HG02852 (cell line): ENCODE results near the gene PPEF1.

Experiments
- ATAC-seq: cut with Tn5 transposase; IDR thresholded peaks from one replicate; pipeline ENCODE4 v1.9.1; 2021; ENCODE audit warnings: mild to moderate bottlenecking, moderate library complexity; ENCODE audit not compliant: unreplicated experiment

The PPEF1 gene

DNA sequence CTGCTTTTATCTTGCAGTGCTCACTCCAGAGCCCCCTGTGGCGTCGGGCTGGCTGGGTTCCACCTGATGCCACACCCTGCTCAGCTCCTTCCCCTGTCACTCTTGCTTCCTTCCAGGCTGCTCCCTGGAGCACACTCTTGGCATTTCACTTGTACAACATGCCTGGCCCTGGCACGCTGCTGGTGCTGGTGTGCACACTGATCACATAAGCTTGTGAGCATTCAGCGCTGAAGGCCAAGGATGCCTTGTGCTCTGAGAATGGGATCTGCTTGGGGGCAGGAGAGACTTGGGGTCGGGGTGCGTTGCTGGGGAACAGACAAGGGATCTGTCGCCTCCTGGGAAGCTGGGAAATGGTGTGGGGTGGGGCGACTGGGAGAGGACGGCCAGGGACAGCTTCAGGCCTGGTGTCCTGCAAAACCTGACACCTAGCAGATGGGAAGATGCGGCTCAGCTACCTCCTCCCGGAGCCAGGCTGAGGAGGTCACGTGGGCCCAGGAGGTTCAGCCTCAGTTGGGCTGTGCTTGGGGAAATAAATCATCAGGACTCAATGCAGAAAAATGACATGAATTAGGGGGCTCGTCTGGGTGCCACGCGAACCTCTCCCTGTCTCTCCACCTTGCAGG, 167.9 kb downstream of the PPEF1 start:
- no peak for ATAC-seq

DNA sequence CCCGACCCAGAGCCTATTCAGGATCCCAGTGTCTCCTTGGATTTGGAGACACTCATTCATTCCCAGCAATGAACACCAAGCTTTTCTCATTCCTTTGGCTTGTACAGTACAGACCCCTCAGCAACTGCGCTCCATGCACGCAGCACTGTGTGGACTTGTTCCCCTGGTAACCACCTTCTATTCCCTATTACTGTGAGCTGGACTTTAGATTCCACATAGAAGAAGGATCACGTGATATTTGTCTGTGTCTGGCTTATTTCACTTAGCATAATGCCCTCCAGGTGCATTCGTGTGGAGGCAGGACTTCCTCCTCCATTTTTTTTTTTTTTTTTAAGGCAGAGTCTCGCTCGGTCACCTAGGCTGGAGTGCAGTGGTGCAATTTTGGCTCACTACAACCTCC, 170.0 kb downstream of the PPEF1 start:
- no peak for ATAC-seq
